Measurements from ENCODE around the gene PUS1. TPM values are rescaled to one million over a fixed set of nuclear protein-coding genes. Genes with fewer than 3 reads are reported as not detected.

Gene PUS1
- total RNA-seq, 1 donor from 2014 or later: 22.7 TPM

DNA sequence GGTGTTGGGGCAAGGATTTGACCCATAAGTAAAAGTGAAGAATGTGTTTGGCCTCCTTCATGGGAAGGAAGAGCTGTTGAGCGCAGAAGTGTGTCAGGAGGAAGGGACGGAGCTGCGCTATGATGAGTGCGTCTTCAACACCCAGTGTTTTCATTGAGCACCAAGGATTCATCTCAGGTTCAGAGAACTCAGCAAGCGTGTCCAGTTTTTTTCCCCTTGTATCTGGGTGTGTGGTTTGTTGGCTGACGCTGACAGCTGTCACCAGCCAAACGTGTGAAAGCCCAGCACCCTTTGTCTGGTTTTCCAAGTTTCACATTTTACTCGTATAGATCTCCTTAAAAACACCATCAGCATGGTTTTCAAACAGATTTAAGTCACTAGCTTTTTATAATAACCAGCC lies 33.0 kb downstream of the PUS1 start:
- Histone ChIP-seq H3K4me1 (no peaks in the 10 kb centered on the region), H3K27ac (no peak overlapping the region), H3K9me3 (no peaks in the 10 kb centered on the region), H3K27me3 (no peaks in the 10 kb centered on the region), H3K36me3 (peaks cover 5 to 19% of the 10 kb centered on the region in 2 donors), H3K4me3 (no peak overlapping the region)
- TF ChIP-seq, protein P1, sequence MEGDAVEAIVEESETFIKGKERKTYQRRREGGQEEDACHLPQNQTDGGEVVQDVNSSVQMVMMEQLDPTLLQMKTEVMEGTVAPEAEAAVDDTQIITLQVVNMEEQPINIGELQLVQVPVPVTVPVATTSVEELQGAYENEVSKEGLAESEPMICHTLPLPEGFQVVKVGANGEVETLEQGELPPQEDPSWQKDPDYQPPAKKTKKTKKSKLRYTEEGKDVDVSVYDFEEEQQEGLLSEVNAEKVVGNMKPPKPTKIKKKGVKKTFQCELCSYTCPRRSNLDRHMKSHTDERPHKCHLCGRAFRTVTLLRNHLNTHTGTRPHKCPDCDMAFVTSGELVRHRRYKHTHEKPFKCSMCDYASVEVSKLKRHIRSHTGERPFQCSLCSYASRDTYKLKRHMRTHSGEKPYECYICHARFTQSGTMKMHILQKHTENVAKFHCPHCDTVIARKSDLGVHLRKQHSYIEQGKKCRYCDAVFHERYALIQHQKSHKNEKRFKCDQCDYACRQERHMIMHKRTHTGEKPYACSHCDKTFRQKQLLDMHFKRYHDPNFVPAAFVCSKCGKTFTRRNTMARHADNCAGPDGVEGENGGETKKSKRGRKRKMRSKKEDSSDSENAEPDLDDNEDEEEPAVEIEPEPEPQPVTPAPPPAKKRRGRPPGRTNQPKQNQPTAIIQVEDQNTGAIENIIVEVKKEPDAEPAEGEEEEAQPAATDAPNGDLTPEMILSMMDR (IDR thresholded peaks at IDR 0.05): no peak
- no peak for DNase-seq (ENCODE audit: low spot score in 2 of 2)
- intact Hi-C loops (cut with DNase I): no loop called here

DNA sequence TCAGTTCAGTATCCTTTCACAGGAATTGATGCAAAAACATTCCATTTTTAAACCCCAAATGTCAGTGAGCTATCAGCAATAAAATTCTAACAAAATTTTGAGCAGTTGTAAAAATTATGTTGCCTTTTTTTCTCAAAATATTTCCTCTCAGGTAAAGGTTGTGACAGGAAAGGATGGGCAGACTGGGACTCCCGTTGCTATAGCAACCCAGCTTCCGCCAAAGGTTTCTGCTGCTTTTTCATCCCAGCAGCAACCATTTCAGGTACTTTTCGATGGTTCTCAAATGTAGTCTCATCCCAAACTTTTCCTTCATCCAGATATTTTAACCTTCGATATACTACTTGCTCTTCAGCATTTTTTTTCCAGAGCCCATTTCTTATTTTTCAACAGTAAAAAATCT lies 34.3 kb downstream of the PUS1 start:
- no peaks in the 10 kb centered on the region for H3K4me1 ChIP-seq

DNA sequence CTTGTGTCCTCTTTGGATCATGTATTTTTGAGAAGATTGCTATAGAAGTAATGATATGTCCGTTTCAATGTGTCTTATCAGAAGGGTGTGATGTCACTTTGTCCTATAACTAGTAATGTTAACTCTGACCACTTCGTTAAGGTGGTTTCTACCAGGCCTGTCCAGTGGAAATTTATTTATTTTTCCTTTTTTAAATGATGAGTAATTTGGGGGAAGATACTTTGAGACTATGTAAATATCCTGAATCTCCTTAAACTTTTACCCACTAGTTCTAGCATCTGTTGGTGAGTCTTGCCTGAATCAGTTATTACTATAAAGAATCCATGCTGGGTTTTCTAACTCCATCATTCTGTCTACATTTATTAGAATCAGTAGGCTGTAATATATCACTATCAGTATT lies 36.0 kb downstream of the PUS1 start:
- Histone ChIP-seq H3K4me1 (no peaks in the 10 kb centered on the region), H3K27me3 (no peaks in the 10 kb centered on the region), H3K4me3 (no peak overlapping the region), H3K36me3 (peaks cover 5 to 19% of the 10 kb centered on the region in 2 donors), H3K9me3 (no peaks in the 10 kb centered on the region), H3K27ac (no peak overlapping the region)
- TF ChIP-seq, protein P1 (IDR thresholded peaks at IDR 0.05): no peak
- DNase-seq (ENCODE audit: low spot score in 2 of 2): no peak
- intact Hi-C loops (cut with DNase I): no loop called here

More for the DNA sequence above, 34.3 kb downstream of the PUS1 start:
- H3K27me3 ChIP-seq: no peaks in the 10 kb centered on the region
- H3K36me3 ChIP-seq: peaks cover 5 to 19% of the 10 kb centered on the region in 2 donors
- intact Hi-C loops (cut with DNase I): no loop called here
- no peak overlapping the region for H3K27ac ChIP-seq
- TF ChIP-seq, protein P1 (IDR thresholded peaks at IDR 0.05): no peak
- no peak for DNase-seq (ENCODE audit: low spot score in 2 of 2)
- H3K4me3 ChIP-seq: no peak overlapping the region
- no peaks in the 10 kb centered on the region for H3K9me3 ChIP-seq

- TF ChIP-seq, protein P1 (IDR thresholded peaks at IDR 0.05): no peak
- Histone ChIP-seq H3K4me1 (no peaks in the 10 kb centered on the region), H3K27ac (no peak overlapping the region), H3K27me3 (no peaks in the 10 kb centered on the region), H3K4me3 (no peak overlapping the region), H3K36me3 (peaks cover 0 to 4% of the 10 kb centered on the region in 2 donors), H3K9me3 (no peaks in the 10 kb centered on the region)
- intact Hi-C loops (cut with DNase I): no loop called here
- no peak for DNase-seq (ENCODE audit: low spot score in 2 of 2)
These were observed 42.1 kb downstream of the PUS1 start for GRCh38 chr12:131971226-131971625.

GRCh38 chr12:131975228-131975627 lies 46.2 kb downstream of the PUS1 start:
- Histone ChIP-seq H3K27ac (no peak overlapping the region), H3K9me3 (no peaks in the 10 kb centered on the region), H3K36me3 (peaks cover 4 to 11% of the 10 kb centered on the region in 2 donors), H3K27me3 (no peaks in the 10 kb centered on the region), H3K4me3 (no peak overlapping the region), H3K4me1 (no peaks in the 10 kb centered on the region)
- intact Hi-C loops (cut with DNase I): no loop called here
- no peak for DNase-seq (ENCODE audit: low spot score in 2 of 2)
- TF ChIP-seq, protein P1 (IDR thresholded peaks at IDR 0.05): no peak

DNA sequence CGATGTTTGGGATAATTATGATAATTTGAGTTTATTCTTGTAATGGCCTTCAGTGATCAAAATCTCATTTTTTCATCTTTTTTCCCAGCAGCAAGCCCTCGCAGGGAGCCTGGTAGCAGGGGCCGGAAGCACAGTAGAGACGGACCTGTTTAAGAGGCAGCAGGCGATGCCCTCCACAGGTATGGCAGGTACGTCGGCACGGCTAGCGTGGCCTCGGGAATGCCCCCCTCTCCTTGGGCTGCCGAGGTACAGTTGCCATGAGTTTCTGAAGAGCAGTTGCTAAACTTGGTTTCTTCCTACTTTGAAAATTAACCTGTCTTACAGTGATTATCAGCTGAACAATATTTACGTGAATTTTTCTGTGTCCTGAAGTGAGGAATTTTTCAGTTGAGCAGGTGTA lies 50.5 kb downstream of the PUS1 start:
- no peaks in the 10 kb centered on the region for H3K9me3 ChIP-seq
- H3K36me3 ChIP-seq: peaks cover 34 to 44% of the 10 kb centered on the region in 2 donors
- no peak overlapping the region for H3K27ac ChIP-seq
- intact Hi-C loops (cut with DNase I): no loop called here
- H3K27me3 ChIP-seq: no peaks in the 10 kb centered on the region
- H3K4me3 ChIP-seq: no peak overlapping the region
- TF ChIP-seq, protein P1 (IDR thresholded peaks at IDR 0.05): no peak
- no peak for DNase-seq (ENCODE audit: low spot score in 2 of 2)
- no peaks in the 10 kb centered on the region for H3K4me1 ChIP-seq

Data from ascending aorta (tissue), 2 donors.